Uterus (tissue), 2 donors: ENCODE measurements around the gene ITSN1.
A peak's percentile ranks its signal among the peaks of the same experiment; 100 is the strongest.

ENCODE experiments used
- POLR2A ChIP-seq, 2 donors: fragments of 450-650 bp; IDR thresholded peaks; one replicate each; pipeline ENCODE4 v1.6.1; 2016; ENCODE audit warnings: antibody characterized with exemption in 2 of 2, mild to moderate bottlenecking in 1 of 2, moderate library complexity in 1 of 2
- TF ChIP-seq, protein P1 (sequence below), 4 experiments: fragments of 200-600 bp in 2 of 4; fragments of 450-650 bp in 2 of 4; sonication (generic) in 2 of 4; IDR thresholded peaks; one replicate each; pipeline ENCODE4 v1.5.1; 2016 to 2019; ENCODE audit warnings: antibody characterized with exemption in 4 of 4, mild to moderate bottlenecking in 2 of 4, moderate library complexity in 1 of 4

GRCh38 chr21:33915368-33916199 lies 273.3 kb downstream of the ITSN1 start, which contains the start of gene ATP5PO:
- TF ChIP-seq, protein P1, sequence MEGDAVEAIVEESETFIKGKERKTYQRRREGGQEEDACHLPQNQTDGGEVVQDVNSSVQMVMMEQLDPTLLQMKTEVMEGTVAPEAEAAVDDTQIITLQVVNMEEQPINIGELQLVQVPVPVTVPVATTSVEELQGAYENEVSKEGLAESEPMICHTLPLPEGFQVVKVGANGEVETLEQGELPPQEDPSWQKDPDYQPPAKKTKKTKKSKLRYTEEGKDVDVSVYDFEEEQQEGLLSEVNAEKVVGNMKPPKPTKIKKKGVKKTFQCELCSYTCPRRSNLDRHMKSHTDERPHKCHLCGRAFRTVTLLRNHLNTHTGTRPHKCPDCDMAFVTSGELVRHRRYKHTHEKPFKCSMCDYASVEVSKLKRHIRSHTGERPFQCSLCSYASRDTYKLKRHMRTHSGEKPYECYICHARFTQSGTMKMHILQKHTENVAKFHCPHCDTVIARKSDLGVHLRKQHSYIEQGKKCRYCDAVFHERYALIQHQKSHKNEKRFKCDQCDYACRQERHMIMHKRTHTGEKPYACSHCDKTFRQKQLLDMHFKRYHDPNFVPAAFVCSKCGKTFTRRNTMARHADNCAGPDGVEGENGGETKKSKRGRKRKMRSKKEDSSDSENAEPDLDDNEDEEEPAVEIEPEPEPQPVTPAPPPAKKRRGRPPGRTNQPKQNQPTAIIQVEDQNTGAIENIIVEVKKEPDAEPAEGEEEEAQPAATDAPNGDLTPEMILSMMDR (IDR thresholded peaks at IDR 0.05) = peak in 1 of 4 experiments; percentile 35
- peak; percentile 74 to 90 for TF ChIP-seq POLR2A (IDR thresholded peaks at IDR 0.05)
